Sciatic nerve (tissue), 2 donors: ENCODE data around the gene CLEC18B. TPM values are rescaled to one million over a fixed set of nuclear protein-coding genes. Genes with fewer than 3 reads are reported as not detected.
"Not testable (repeated sequence)": the region's sequence is repeated elsewhere in the genome, so short reads cannot be mapped to it uniquely, and the experiment has no call there.

Experiments used
- ATAC-seq: fragments of 200-7000 bp; cut with Tn5 transposase; one replicate; pipeline ENCODE4 v1.9.1; 2020; ENCODE audit warnings: mild to moderate bottlenecking, moderate library complexity
- DNase-seq: peaks from one replicate; pipeline ENCODE4 v3.0.0-alpha.2; 2020; ENCODE audit warnings: low spot score
- intact Hi-C: fragments of 100-400 bp; cut with DNase I; formaldehyde crosslinking; loops from one replicate; pipeline ENCODE4 v1.14.2; 2022
- total RNA-seq: library from RNA; stranded (reverse); fragmentation: NEBNext Ultra II Directional; extraction: Animal tissue kit (Norgen Biotek cat#: 25700); gene quantifications from one replicate; pipeline ENCODE4 v1.2.1, GENCODE V29; 2021
- donor health status: DM: no; HTN: no; CAD: no.
- donor health status: DM: no; HTN: no; CAD: no.

The CLEC18B gene
- total RNA-seq, 1 donor from 2014 or later, result 5.8 TPM

DNA sequence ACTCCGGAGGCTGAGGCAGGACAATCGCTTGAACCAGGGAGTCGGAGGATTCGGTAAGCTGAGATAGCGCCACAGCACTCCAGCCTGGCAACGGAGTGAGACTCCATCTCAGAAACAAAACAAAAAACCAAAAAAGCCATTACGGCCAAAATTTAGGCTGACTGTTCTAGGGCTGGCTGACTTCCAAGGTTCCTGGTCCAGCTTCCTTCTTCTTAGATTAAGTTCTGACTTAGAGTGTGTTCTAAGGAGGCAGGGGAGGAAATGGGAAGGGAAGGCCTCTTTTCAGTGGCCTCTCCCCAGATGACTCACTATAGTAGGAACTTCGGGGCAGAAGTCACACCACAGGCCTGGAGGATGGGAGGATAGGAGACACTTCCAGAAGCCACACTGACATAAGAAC is 27.7 kb upstream of the CLEC18B start:
- ATAC-seq (peak; percentile 97), DNase-seq (peak; percentile 78)
- intact Hi-C loops, result no loop called here

DNA sequence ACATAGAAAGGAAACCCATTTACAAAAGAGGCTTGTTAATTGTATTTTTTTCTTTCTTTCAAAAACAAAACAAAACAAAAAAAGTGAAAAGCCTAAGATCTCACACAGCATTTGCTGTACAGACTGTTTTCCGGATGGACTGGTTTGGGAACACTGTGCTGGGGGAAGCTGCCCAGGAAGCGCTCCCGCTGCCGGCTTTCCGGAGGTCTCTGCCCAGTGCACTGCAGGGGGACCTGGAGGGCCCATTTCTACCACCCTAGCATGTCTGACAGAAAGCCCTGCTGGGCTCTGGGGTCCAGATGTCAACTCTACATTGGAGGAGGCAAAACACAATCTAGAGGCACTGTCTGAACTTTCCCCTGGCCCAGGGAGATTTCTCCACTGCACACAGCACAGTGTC is 26.3 kb upstream of the CLEC18B start:
- DNase-seq (no peak), ATAC-seq (no peak)
- intact Hi-C loops, result no loop called here

DNA sequence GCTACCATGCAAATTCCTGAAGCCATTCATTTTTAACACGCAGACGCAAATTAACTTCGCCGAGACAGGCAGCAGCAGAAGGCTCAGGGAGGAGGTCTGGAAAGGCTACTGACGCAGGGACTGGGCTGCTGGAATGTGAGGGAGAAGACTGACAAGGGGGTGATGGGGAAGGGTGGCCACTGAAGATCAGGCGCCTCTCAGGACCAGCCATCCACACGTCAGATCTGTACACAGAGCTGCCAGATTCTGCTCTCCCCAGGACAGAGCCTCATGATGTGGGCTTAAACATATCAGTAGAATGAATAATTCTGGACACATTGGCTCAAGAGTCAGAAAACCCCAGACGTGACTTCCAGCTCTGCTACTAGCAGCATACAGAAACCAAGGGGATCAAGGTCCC is 25.6 kb upstream of the CLEC18B start:
- intact Hi-C loops, result no loop called here
- DNase-seq (no peak), ATAC-seq (no peak)

DNA sequence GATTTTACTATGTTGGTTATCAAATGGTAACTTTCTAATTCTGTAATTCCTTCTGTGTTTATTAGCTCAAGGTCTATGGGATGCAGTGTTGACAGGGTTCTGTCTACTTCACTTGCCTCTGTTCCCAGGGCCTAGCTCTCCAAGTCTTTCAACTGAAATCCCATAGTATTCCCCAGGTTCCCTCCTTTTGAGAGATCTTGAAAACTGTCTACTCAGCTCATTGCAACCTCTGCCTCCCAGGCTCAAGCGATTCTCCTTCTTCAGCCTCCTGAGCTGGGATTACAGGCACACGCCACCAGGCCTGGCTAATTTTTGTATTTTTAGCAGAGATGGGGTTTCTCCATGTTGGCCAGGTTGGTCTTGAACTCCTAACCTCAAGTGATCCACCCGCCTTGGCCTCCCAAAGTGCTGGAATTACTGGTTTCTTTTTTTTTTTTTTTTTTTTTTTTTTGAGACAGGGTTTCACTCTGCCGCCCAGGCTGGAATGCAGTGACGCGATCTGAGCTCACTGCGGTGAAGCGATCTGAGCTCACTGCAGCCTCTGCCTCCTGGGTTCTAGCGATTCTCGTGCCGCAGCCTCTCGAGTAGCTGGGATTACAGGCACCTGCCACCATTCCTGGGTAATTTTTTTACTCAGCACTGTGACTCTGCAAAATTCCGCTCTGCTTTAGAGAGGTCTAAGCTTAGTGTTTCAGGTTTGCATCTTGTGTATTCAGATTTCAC is 22.5 kb upstream of the CLEC18B start:
- ATAC-seq, intact Hi-C loops, DNase-seq: not testable (repeated sequence)

DNA sequence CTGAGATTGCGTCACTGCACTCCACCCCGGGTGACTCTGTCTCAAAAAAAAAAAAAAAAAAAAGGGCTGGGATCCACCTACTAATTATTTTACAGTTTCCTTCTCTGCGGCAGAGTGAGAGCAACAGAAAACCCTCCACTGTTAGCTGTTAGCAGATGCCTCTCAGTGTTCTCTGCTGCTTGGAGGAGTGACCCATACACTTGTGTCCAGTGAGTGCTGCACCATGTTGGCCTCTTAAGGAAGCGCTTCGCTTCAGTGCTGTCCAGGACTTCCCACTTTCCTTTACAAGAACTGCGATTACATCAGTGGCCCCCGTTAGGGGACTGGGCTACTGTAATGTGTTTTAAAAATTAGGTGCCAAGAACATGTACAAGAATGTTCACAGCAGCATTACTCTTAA is 18.4 kb upstream of the CLEC18B start:
- ATAC-seq, result no peak
- DNase-seq, result no peak
- intact Hi-C loops, result no loop called here

DNA sequence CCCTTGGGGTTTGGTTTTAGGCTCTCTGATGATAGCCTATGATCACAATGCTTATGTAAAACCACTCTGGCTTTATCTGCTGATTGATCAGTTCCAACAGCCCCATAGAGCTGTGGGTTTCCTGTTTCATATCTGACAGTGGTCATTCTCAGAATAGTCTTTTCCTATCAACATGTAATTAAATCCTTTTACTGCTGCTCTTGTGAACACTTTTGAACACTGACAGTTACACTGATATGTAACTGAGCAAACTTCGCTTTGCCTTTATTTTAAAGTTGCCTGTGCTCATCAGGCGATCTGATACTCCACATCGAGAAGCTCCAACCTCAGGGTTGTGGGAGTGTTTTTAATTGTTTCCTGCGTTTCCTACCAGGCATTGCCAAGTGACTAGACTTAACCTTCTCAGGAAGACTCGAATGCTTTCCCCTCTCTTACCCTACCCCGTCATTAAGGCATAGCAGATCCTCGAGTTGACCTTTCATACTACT is 17.3 kb upstream of the CLEC18B start:
- ATAC-seq (no peak), DNase-seq (no peak)
- intact Hi-C loops, result no loop called here

DNA sequence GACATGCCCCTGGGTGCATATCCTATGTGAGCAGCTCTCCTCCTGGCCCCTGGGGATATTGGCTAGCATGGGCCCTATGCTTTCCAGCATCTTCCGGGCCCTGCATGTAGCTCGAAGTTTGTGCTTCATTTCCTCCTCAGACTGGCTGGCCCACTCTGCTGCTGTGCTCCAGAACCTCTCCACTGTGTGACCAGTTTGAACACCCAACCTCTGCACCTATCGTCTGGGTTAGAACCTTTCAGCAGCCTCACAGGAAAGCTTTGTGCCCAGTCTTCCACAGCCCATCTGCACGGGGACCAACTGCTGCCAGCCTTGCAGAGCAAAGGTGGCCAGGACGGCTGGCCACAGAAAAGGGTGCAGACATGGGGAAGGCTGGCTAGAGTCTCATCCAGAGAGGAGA is 10.2 kb upstream of the CLEC18B start:
- ATAC-seq (no peak), DNase-seq (no peak)
- intact Hi-C loops, result no loop called here

DNA sequence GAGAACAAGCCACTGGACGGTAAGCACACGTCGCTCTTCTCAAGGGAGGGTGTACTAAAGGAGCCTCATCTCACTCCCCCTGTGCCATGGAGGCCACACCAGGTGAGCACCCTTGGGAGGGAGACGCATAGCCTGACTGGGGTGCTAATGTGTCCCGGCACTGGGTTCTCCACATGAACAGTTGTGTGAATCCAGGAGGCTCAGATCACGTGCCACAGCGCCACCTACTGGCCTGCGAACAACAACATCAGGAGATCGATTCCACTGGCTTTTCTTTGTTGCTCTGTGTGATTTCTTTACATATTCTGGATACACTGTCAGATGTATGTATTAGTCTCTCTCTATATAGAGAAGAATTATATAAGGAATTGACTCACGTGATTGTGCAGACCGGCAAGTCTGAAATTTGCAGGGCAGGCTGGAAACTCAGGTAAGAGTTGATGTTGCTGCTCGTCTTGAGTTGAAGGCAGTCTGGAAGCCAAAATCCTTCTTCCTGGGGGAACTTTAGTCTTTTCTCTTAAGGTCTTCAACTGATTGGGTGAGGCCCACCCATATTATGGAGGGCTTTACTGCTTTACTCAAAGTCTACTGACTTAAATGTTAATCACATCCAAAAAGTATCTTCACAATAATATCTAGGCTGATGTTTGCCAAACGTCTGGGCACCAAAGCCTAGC is 8.9 kb upstream of the CLEC18B start:
- ATAC-seq, result peak; percentile 87
- DNase-seq, intact Hi-C loops: not testable (repeated sequence)

DNA sequence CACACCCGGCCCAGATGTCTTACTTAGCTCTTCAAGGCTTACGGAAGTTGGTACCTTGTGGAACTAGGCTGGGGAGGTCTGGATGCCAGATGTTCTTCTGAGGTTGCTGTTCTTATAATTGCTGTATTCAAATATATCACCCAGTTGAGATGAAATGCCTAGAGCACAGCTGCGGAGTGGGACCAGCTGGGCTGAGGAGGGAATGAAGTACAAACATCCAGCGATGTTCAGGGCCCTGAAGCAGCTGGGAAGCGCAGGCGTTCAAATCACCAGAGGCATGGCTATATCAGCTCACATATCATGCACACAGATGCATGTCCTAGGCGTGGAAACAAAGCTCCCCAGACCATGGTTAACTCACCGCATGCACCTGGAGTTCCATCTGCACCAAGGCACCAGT is 7.2 kb upstream of the CLEC18B start:
- intact Hi-C loops, DNase-seq: not testable (repeated sequence)
- ATAC-seq, result peak; percentile 68

DNA sequence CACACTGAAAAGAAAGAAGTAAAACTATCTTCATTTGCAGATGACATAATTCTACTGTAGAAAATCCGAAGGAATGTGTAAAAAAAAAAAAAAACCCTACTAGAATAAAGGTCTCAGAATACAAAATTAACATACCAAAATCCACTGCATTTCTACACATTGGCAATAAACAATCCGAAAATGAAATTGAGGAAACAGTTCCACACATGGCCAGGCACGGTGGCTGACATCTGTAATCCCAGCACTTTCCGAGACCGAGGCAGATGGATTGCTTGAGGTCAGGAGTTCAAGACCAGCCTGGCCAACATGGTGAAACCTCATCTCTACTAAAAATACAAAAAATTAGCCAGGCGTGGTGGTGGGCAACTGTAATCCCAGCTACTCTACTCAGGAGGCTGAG is 4.5 kb upstream of the CLEC18B start:
- intact Hi-C loops, ATAC-seq, DNase-seq: not testable (repeated sequence)

DNA sequence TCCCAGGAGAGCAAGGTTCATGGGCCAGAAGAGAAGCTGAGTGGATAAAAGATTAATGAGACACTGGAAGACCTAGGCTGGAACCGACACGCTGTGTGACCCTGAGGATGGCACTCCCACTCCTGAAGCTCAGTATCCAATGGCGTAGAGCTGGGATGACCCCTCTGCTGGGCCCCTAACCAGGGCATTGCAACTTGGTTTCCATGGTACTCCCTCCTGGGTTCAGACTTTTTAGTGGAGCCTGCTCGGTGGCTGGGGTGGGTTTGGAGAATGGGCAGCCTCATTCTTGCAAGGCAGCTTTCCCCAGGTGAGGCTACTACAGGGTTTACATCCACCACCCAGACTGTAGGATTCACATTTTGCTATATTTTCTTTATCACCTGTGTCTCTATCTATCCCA is 2.4 kb upstream of the CLEC18B start:
- ATAC-seq, intact Hi-C loops, DNase-seq: not testable (repeated sequence)

DNA sequence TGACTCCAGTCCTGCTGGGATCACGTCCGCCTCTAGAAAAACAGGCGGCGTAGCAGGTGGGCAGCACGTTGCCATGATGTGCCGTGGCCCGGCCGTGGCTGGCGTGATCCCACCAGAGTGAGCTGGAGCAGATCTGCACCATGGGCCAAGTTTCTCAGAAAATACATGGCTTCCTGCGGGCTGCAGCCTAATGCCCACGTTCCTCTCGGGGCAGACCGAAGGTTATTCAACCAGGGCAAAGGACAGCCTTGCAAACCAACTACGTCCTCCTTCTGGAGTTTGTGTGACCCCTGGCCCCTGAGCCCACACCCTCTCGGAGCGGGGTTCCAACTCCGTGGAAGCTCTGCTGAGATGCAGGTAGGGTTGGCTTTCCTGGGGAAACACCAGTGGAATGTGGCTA is 808 bp upstream of the CLEC18B start:
- ATAC-seq, DNase-seq, intact Hi-C loops: not testable (repeated sequence)

DNA sequence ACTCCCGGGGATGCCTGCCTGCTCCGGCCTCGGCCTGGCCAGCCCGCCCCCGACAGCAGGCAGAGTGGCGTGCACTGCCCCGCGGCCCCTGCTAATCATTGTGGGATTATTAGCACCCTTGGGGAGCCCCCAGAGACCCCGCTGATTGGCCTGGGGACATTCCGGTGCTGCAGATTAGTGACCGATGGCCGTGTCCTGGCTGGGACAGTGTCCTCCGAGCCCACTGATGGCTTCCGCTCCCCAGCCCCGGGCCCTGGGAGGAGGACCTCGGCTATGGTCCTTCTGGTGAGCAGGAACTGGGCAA is 156 bp upstream of the CLEC18B start:
- DNase-seq, ATAC-seq, intact Hi-C loops: not testable (repeated sequence)

DNA sequence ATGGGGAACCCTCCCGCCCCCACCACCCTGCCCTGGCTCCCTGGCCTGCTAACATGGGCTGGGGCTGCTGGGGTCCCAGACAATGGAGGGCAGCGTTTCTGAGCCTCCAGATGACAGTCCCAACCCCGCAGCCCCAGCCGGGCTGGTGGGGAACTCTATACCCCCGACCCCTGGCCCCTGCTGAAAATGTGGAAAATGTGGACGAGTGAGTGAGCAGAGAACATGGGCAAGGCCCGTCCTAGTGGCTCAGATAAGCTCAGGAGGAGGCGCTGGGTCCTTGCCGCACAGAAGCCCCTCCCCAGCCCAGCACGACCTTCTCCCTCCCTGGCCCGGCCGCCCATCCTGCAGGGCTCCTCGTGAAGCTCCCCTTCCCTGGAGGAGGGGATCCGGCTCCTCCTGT is 1.5 kb downstream of the CLEC18B start:
- ATAC-seq, intact Hi-C loops, DNase-seq: not testable (repeated sequence)

DNA sequence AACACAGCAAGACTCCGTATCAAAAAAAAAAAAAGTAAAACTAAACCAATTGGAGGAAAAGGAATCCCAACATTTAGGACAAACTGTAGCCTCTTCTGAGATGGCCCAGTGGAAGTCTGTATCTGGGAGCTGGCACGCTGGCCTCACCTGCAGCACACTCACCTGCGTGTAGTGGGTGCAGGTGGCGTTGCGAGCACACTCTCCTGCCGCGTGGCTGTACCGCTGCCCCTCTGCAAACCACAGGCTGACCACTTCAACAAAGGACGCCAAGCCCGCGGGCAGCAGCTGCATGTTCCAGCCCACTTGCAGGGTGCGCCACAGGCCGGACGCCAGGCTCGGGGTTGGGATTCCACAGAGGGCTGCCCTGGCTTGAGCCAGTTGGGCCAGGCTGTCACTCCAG is 3.4 kb downstream of the CLEC18B start:
- intact Hi-C loops, DNase-seq, ATAC-seq: not testable (repeated sequence)

DNA sequence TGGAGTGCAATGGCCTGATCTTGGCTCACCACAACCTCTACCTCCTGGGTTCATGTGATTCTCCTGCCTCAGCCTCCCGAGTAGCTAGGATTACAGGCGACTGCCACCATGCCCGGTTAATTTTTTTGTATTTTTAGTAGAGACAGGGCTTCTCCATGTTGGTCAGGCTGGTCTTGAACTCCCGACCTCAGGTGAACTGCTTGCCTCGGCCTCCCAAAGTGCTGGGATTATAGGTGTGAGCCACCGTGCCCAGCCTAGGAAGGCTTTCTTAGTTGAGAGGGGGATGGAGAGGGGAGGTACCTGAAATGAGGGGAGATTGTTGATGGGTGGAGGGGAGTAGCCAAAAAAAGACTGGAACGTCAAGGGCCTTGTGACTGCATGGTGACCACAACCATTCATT is 7.4 kb downstream of the CLEC18B start:
- ATAC-seq, DNase-seq, intact Hi-C loops: not testable (repeated sequence)

DNA sequence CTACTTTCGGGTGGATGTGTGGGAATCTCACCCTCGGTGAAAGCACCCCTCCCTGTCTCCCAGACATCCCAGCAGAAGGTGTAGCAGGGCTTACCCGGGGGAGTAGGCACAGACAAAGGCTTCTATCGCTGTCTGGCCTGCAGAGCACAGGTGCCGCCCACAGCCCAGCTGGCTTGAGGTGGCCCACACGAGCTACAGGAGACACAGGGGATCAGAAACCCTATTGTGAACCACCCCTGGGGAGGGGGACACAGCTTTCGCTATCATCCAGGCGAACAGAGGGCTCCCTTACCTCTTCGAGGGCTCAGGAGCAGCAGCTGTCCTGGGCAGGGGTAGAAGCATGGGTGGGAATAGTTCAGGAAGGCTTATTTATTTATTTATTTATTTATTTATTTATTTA is 7.8 kb downstream of the CLEC18B start:
- ATAC-seq, intact Hi-C loops, DNase-seq: not testable (repeated sequence)

DNA sequence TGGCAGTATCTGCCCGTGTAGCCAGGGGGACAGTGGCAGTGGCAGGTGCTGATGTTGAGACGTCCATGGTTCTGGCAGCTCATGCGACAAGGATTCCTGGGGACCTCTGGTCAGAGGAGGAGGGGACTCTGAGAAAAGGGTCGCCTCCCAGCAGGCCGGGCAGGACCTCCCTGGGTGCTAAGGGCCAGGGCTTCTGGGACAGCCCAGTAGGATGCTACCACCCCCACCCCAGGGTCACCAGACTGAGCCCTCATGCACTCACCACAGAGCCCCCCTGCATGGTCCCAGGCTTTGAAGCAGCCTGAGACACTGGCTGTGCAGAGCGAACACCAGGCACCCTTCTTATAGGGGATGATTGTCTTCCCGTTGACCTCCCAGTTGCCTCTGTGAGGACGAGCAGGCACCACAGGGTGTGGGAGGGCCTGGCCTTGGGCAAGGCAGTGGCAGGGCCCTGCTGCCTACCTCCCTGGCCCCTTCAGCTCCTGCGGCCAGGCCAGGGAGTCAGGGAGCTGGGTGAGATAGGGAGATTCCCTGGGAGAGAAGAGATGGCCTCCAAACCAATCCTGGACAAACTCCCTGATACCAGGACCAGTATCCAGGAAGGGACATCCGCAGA is 8.4 kb downstream of the CLEC18B start:
- intact Hi-C loops, ATAC-seq, DNase-seq: not testable (repeated sequence)

DNA sequence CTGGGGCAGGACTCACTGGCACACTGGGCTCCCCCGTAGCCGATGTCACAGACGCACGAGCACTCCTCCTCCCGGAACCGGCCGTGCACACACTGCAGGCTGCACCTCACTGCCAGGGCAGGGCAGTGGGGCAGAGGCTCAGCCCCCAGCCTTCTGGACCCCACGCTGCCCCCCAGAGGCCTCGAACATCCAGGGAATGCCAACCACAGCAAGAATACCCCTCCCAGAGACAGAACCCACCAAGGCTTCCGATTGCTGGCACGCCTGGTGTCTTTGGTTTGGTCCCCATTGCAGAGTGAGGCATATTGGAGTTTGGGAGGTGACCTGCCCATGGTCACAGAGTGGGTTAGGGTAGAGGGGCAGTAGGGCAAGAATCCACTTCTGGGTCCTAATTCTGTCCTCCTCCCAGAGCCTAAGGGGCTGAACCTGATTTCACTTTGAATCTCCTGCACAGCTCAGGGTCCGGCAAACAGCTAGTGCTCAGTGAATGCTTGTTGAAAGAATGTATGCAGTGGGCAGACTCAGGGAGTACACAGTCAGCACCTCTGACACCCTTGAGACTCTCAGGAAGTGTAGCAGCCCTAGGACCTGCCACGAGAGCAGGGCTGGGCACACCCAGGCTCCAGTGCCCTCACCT is 9.0 kb downstream of the CLEC18B start:
- DNase-seq, ATAC-seq, intact Hi-C loops: not testable (repeated sequence)
